ENCODE data around the gene SMG9. TPM values are rescaled to one million over a fixed set of nuclear protein-coding genes. Genes with fewer than 3 reads are reported as not detected.

The SMG9 gene
- total RNA-seq, 1 donor from 2014 or later, result 4.7 TPM

DNA sequence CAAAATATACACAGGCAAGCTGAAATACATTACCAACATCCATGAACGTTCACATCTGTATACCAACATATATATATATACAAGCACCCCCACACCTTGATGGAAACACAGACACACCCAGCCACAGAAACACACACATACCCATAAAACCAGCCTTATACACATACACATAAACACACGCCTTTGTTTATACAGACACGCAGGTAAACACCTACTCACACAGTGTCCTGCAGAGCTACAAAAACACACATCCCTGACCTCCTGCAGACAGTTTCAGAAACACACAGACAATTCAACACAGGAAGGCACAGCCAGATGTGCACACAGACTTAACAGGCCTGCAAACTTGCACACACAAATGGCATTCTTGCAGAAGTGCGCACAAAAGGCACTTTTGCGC, 60.2 kb downstream of the SMG9 start:
- FAIRE-seq (no peak), DNase-seq (ENCODE audit: low read depth) (no peak)
- Histone ChIP-seq H3K36me3 (ENCODE audit: control insufficient read depth, insufficient read depth, low read length) (no peaks in the 10 kb centered on the region), H3K27me3 (ENCODE audit: control insufficient read depth, insufficient read depth, low read length) (peaks cover 5% of the 10 kb centered on the region), H3K4me3 (ENCODE audit: low read depth, low read length) (no peak overlapping the region)
- TF ChIP-seq, protein P1, sequence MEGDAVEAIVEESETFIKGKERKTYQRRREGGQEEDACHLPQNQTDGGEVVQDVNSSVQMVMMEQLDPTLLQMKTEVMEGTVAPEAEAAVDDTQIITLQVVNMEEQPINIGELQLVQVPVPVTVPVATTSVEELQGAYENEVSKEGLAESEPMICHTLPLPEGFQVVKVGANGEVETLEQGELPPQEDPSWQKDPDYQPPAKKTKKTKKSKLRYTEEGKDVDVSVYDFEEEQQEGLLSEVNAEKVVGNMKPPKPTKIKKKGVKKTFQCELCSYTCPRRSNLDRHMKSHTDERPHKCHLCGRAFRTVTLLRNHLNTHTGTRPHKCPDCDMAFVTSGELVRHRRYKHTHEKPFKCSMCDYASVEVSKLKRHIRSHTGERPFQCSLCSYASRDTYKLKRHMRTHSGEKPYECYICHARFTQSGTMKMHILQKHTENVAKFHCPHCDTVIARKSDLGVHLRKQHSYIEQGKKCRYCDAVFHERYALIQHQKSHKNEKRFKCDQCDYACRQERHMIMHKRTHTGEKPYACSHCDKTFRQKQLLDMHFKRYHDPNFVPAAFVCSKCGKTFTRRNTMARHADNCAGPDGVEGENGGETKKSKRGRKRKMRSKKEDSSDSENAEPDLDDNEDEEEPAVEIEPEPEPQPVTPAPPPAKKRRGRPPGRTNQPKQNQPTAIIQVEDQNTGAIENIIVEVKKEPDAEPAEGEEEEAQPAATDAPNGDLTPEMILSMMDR (IDR thresholded peaks at IDR 0.05; ENCODE audit: insufficient read depth, low read length, severe bottlenecking), result no peak

DNA sequence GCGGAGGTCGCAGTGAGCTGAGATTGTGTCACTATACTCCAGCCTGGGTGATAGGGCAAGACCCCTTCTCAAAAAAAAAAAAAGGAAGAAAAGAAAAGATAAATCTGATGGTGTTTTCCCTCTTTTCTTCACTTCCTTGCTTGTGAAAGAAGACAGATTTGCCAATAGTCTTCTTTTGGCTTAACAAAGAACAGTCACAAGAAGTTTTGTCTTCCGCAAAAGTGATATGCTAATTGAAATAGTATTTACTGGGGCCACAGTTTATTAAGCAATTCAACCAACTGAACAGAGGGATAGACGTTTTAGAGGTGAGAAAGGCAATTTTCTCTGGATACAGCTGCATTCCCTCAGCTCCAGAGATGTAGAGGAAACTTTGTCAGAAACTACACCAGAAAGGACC, 61.9 kb downstream of the SMG9 start:
- no peak for FAIRE-seq

DNA sequence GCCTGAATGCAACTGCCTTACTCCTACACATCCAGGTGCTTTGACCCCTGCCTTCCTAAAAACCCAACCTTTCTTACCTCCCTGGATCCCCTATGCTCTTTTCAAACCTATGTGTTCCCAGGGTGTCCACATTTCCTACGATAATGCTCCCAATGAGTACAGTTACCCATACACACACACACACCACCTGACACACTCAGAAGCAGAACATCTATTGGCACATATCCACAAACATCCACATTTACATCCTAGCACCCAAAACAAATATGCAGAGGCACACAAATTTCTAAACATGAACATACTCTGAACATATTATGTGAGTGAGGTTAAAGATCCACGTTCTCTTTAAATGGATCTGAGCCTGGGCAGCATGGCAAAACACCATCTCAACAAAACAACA, 62.4 kb downstream of the SMG9 start:
- H3K4me3 ChIP-seq (ENCODE audit: low read depth, low read length), result no peak overlapping the region
- TF ChIP-seq, protein P1 (IDR thresholded peaks at IDR 0.05; ENCODE audit: insufficient read depth, low read length, severe bottlenecking), result no peak
- H3K36me3 ChIP-seq (ENCODE audit: control insufficient read depth, insufficient read depth, low read length), result no peaks in the 10 kb centered on the region
- no peaks in the 10 kb centered on the region for H3K27me3 ChIP-seq (ENCODE audit: control insufficient read depth, insufficient read depth, low read length)
- FAIRE-seq (no peak), DNase-seq (ENCODE audit: low read depth) (no peak)

More for the DNA sequence above, 61.9 kb downstream of the SMG9 start:
- Histone ChIP-seq H3K4me3 (ENCODE audit: low read depth, low read length) (no peak overlapping the region), H3K36me3 (ENCODE audit: control insufficient read depth, insufficient read depth, low read length) (no peaks in the 10 kb centered on the region), H3K27me3 (ENCODE audit: control insufficient read depth, insufficient read depth, low read length) (peaks cover 2% of the 10 kb centered on the region)
- DNase-seq (ENCODE audit: low read depth), result no peak
- TF ChIP-seq, protein P1 (IDR thresholded peaks at IDR 0.05; ENCODE audit: insufficient read depth, low read length, severe bottlenecking), result no peak

DNA sequence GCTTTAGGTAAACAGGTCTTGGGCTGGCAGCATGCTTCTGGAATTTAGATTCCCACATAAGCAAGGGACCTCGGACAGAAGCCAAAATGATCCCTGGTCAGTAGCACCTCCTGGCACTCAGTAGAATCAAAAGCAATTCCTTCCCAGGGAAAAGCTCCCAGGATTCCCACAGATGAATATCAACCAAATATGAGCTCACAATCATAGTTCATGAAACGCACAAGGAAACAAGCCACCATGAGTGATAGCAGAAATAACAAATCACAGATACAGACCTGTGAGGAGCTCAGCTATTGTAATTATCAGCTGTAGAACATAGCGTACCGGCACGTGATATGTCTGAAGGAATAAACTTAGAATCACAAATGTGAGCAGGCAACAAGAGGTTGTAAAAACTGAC, 63.0 kb downstream of the SMG9 start:
- Histone ChIP-seq H3K4me3 (ENCODE audit: low read depth, low read length) (no peak overlapping the region), H3K36me3 (ENCODE audit: control insufficient read depth, insufficient read depth, low read length) (no peaks in the 10 kb centered on the region), H3K27me3 (ENCODE audit: control insufficient read depth, insufficient read depth, low read length) (no peaks in the 10 kb centered on the region)
- TF ChIP-seq, protein P1 (IDR thresholded peaks at IDR 0.05; ENCODE audit: insufficient read depth, low read length, severe bottlenecking), result no peak
- no peak for FAIRE-seq
- DNase-seq (ENCODE audit: low read depth), result no peak

DNA sequence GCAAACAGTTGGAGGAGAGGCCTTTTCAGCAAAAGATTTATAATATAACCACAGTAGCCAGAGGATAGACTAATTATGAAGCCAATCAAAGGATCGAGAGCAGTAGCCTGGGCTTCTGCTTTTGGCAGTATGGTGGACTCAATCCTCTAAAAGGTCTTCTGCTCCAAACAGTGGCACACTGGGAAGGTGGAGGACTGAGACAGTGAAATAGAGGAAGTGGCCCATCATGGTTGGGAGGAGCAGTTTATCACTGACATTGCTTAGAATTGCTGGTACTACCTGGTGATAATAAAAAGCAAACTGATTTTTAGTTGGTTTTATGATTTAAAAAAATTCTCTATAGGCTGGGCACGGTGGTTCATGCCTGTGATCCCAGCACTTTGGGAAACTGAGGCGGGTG, 63.9 kb downstream of the SMG9 start:
- Histone ChIP-seq H3K4me3 (ENCODE audit: low read depth, low read length) (no peak overlapping the region), H3K27me3 (ENCODE audit: control insufficient read depth, insufficient read depth, low read length) (no peaks in the 10 kb centered on the region), H3K36me3 (ENCODE audit: control insufficient read depth, insufficient read depth, low read length) (no peaks in the 10 kb centered on the region)
- FAIRE-seq, result no peak
- no peak for DNase-seq (ENCODE audit: low read depth)
- TF ChIP-seq, protein P1 (IDR thresholded peaks at IDR 0.05; ENCODE audit: insufficient read depth, low read length, severe bottlenecking), result no peak

DNA sequence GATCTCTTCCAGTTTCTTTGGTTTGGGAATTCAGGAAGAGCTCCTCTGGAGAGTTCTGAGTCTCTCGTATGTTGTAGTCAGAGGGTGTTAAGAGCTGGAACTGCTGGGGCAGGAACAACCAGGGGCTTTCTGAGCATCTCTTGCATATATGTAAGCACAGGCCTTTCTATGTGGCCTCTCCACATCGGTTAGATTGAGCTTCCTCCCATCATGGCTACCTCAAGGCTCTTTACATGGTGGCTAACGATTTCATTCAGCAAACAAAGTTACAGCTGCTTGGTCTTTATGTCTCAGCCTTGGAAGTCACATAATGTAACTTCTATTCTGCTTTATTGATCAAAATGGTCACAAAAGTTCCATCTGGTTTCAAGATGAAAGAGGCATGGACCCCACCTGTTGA, 64.3 kb downstream of the SMG9 start:
- no peak overlapping the region for H3K4me3 ChIP-seq (ENCODE audit: low read depth, low read length)
- TF ChIP-seq, protein P1 (IDR thresholded peaks at IDR 0.05; ENCODE audit: insufficient read depth, low read length, severe bottlenecking), result no peak
- no peaks in the 10 kb centered on the region for H3K27me3 ChIP-seq (ENCODE audit: control insufficient read depth, insufficient read depth, low read length)
- DNase-seq (ENCODE audit: low read depth) (no peak), FAIRE-seq (no peak)
- no peaks in the 10 kb centered on the region for H3K36me3 ChIP-seq (ENCODE audit: control insufficient read depth, insufficient read depth, low read length)

All from bronchial epithelial cell (primary cell).